Left kidney (tissue), 2 donors: ENCODE results near the gene CRISPLD2. TPM values are rescaled to one million over a fixed set of nuclear protein-coding genes. Genes with fewer than 3 reads are reported as not detected.

ENCODE experiments used
- DNase-seq: peaks from one replicate; pipeline ENCODE4 v3.0.0-alpha.2; 2013
- polyA plus RNA-seq: library from polyadenylated mRNA; unstranded; fragments of 120-200 nt; gene quantifications from one replicate; pipeline ENCODE4 v1.2.1, GENCODE V29; 2013; ENCODE audit not compliant: insufficient read length

Gene CRISPLD2
- polyA plus RNA-seq, 1 donor: 6.1 TPM

DNA sequence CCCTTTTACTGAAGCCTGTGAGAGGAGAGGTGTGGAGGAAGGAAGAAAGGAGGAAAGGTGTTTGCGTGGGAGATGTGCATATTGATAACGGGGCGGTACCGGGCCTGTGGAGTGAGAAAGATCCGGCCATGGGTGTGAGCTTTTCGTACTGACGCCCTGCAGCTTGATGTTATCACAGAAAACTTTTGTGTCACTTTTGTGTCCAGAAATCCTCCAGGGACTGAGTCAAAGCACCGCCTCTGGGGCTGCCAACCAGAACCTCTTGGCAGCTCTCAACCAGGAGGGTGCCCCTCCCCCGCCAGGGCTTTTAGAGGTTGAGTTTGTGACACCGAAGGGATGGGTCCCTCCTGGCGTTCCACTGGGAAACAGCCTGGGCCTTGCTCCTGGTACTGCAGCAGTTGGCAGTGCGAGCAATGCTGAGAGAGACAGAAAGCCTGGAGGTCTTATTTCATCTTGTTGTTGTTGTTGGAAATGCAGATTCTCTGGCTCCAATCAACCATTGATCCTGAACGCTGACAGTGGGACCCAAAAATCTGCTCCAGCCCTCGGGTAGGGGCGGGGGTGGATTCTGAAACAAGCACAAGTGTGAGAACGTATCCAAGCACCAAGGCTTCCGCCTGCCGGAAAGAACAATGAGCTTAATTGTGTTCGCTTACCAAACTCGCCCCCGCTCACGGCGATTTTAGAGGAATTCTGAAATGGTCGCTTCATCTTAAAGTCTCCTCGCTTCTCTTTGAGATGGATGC is 65.0 kb downstream of the CRISPLD2 start:
- no peak for DNase-seq

DNA sequence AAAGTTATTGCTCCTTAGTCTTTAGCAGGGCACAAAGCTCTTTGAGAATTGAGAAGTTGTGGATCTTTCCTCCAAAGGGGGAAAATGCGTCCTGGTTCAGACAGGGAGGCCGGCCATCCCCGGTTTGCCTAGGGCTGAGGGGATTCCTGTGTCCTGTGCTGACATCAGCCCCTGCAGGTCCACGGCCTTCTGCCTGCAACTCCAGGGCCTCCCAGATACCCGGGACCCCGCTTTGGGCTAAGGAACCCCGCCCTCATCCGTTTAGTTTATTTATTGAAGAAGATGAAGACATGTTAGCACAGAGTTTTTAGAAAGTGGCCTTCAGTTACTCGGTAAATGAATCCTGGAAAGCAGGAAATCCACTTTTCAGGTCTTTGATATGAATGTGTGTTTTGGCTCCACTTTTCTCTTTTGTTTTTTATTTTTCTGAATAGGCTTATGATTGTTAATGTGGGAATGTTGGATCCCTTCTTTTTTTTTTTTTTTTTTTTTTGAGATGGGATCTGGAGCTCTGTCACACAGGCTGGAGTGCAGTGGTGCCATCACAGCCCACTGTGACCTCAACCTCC is 65.6 kb downstream of the CRISPLD2 start:
- DNase-seq: no peak

DNA sequence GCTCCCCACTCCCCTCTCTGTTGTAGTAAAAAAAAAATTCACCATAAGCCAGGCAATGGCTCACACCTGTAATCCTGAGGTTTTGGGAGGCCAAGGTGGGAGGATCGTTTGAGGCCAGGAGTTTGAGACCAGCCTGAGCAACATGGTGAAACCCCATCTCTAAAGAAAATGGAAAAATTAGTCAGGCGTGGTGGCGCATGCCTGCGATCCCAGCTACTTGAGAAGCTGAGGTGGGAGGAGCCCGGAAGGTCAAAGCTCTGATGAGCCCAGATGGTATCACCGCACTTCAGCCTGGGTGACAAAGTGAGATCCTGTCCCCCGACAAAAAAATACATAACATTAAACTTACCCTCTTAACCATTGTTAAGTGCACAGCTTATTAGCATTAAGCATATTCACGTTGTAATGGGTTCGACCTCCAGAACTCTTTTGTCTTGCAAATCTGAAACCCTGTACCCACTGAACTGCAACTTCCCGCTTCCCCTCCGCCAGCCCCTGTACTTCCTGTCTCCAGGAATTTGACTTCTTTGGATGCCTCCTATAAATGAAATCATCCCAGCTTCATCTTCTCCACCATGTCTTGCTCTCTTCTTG is 66.8 kb downstream of the CRISPLD2 start:
- DNase-seq: no peak

DNA sequence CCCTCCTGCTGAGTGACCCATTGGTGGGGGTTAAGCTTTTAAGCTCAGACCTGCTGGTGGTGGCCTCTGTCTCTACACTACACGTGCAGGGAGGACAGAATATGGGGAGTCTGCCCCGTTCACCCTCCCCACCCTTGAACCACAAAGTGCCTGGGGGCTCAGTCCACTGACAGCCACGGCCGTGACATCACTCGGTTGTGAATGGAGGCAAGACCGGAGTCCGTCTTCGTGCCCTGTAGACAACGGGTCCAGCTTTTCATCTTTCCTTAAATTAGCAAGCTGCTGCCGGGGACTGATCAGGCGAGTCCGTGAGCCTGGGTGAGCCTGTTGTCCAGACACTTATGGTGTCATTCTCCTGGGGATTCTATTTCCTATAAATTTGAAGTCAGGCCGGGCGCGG is 67.4 kb downstream of the CRISPLD2 start:
- no peak for DNase-seq

DNA sequence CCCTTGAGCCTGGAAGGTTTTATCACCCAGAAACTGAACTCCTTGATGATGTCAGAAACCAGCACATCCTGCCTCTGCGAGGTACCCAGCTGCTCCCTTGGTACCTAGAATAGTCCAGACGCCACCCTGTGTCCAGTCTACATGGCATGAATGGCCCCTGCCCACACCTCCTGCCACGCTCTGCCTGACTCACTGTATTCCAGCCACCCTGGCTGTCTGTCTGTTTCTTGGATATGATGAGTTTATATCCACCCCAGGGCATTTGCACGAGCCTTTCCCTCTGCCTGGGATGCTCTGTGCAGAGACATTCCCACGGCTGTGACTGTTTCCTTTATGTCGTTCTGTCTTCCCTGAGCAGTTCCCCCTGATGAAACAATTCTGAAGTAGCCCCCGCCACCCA is 68.7 kb downstream of the CRISPLD2 start:
- no peak for DNase-seq

DNA sequence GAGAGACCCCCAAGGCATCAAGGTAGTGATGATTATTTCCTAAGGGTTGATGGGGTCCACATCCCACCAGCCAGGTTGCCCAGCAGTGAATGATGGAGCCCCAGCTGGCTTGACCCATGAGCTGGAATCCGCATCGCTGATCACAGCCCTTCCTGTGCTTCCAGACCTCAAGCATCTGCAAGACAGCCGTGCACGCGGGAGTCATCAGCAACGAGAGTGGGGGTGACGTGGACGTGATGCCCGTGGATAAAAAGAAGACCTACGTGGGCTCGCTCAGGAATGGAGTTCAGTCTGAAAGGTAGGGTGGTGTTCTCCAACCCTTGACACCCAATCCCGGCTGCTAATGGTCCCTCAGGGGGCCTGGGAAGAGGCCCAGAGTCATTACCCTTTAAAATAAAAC is 69.3 kb downstream of the CRISPLD2 start:
- no peak for DNase-seq

DNA sequence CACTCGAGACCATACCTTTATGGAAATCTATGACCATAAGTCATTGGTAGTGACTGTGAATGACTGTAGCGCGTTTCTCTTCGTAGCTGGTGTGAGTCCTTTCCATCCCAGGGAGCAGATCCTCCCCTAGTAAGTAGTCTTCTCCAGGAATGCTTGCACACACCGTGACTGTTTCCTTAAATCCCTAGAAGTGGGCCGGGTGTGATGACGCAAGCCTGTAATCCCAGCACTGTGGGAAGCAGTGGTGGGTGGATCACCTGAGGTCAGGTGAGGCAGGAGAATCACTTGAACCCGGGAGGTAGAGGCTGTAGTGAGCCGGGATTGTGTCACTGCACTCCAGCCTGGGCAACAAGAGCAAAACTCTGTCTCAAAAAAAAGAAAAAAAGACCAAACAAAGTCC is 70.6 kb downstream of the CRISPLD2 start:
- DNase-seq: no peak

DNA sequence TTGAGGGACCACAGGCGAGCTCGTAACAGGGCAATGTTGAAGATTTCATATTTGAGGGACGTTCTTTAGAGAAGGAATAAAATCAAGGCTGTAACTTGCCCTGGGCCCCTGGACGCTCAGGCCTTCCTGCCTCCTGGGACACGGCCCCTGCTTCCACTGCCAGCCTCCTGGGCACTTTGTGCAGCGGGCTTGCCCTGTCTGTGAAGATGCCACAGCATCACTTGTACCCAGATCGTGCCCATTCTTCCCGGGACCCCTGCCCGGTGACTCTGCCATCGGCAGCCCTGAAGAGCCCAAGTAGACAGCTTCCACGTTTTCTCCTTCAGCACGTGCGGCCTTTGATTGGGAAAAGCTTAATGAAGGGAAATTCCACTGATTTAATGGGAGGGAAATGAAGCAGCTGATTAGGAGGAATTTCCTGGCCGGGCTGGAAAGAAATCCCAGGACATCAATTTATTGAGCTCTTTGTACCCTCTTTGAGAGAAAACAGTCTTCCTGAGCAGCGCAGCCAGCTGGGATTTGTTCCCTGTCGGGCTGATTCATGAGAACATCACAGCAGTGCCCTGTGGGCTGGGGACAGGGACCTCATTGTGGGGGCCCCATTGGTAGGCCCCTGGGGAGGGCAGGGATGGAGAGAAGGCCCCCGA is 71.5 kb downstream of the CRISPLD2 start:
- DNase-seq: no peak

DNA sequence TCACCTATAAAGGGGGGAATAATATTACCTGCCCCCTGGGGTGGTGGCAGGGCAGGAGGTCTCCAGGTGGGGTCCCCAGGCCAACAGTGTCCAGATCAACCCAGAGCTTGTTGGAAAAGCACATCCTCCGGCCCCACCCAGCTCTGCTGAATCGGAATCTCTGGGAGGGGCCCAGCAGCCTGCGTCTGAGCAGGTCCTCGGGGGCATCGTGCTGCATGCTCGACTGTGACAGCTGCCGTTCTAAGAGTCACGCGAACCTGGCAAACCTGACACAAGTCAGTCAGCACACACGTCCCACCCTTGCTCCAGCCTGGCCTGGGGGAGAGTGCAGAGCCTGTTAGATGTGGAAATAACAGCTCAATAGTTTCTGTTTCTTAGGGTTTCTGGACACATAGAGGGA is 72.3 kb downstream of the CRISPLD2 start:
- no peak for DNase-seq

DNA sequence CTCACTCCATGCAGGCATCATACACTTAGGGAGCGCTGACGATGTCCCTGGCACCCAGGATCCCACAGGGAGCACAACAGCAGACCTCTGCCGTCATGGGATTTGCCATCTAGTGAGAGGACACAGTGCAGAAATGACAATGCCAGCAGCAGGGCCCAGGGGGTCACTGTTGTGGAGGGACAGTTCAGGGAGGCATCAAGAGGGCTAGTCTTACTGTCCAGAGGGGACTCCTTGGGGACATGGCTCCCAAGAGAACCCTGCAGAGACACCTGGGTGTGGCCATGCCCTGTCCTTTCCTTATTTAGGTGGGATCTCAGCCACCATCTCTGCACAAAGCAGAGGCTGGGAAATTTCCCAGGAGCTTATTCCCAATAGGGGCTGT is 73.7 kb downstream of the CRISPLD2 start:
- no peak for DNase-seq

DNA sequence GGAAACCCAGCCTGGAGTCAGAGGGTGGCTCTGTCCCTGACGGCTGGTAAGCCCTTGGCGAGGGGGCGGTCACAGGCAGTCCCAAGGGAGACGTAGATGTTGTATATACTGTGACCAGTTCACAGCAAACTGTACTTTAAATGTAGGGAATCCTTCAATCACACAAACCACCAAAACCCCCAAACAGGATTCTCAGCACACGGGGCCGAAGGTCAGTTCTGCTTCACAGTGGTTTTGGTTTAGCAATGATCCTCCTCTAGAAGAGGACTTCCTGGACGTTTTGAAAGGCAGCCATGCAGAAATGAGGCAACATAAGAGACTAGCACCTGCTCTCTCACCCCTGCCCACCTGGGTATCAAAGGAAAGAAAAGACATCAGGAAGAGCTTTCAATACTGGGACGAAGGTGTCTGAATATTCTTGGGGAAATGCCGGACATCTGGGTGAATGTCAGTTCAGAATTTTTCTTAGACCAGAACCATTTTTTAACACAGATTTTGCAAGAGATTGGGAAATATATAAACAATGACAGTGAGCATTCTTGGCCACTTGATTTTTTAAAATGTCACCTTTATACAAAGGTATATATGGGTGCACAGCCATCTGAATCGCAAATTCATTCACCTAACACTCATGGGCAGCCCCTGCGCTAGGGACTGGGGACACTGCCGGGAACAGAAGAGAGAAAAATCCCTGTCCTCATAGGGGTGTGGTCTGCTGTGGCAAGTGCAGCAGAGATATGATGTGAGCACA is 74.2 kb downstream of the CRISPLD2 start:
- no peak for DNase-seq

DNA sequence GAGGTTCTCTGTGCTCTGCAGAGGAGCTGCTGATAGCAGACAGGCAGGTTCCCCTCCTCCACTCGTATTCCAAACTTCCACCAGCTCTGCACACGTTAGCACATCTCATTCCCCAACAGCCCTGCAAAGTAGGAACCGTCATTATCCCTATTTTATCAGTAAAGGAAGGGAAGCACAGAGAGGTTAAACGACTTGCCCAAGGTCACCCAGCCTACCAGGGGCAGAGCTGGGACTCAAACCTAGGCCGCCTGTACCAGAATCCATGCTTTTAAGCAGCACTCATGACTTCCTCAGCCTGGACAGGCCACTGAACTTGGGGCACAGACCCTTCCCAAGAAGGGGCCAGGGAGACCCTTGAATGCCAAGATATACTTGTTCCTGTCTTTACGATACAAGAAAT is 75.2 kb downstream of the CRISPLD2 start:
- no peak for DNase-seq

DNA sequence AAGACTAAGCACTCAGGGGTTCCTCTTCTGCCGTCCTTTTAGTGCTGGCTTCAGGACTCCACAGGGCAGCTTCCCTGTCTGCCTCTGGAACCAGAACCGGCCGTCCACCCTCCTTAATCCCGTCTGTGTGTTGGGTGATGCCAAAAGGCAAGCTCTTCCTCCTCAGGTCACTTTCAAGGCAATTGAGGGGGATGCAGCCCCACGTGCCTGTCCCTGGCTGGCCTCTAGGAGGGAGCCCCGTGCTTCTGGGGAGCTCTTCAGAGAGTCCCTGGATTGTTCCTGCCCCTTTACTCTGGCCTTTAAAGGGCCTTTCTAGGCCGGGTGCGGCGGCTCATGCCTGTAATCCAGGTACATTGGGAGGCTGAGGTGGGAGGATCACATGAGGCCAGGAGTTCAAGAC is 77.1 kb downstream of the CRISPLD2 start:
- no peak for DNase-seq

DNA sequence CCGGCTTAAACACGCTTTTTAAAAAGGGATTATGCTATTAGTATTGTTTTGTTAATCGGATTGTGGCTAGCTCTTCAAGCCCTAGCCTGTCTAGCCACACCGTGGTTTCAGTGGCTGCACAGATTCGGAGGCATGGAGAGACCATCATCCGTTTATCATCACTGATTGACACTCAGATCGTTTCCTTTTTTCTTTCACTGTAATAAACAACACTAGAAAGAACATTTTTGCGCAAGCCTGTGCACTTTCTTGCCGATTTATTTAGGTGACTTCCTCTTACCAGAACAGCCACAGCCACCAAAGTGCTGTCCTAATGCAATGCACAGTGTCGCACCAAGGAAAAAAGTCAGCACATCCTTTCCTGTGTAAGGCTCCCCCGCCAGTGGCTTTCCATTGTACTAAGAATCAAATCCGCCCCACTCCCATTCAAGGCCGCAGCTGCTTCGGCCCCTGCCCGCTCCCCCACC is 78.2 kb downstream of the CRISPLD2 start:
- DNase-seq: no peak

DNA sequence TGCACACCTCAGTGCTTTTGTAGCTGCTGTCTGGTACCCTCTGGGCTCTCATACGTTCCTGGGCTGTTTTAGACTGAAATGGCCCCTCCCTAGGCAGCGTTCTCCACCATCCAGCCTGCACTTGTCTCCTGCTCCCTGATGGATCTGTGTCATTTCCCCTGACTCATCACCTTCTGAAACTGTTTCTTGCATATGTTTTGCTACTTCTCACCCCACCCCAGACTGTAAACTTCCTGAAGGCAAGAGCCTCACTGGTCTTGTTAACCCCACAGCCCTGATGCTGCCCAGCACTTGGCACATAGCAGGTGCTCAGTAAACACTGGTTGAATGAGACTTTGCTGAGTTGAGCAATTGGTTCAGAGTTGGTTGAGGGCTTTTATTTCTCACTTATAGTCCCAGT is 78.7 kb downstream of the CRISPLD2 start:
- no peak for DNase-seq

DNA sequence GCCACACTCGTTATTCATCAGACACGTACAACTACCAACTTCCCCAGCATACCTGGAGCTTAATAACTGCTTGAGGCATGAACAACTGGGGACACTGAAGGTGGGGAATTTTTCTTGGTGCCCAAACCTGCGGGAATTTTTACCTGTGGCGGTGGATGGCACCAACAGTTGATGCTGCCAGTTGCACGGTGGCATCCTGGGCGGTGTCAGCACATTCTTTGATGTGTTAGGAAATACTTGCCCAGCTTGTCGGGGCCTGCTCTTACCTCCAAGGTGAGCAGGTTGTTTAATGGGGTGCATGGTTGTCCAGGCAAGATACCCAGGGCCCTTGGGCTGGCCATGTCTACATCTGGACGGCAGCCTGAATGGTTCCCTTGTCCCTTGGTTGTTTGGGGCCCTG is 79.6 kb downstream of the CRISPLD2 start:
- DNase-seq: no peak

DNA sequence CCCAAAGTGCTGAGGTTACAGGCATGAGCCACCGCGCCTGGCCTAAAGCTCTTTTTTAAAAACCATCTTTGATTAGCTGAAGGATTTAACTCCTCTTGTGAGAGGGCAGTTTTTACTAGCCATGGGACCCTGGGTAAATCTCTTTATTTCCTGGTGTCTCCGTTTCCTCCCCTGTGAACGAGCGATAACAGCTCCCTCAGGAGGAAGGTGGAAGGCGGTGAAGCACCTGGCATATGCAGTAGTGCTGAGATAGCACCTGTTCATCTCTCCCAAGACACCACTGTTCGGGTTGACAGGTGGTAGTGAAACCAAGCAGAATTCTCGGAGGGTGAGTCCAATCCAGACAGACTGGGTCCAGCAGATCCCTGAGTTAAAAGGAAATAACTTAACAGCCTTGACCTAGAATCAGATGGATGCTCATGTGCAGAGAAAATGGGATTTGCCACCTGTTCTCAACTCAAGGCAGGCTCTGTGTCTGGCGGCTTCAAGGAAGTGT is 86.2 kb downstream of the CRISPLD2 start:
- DNase-seq: no peak

DNA sequence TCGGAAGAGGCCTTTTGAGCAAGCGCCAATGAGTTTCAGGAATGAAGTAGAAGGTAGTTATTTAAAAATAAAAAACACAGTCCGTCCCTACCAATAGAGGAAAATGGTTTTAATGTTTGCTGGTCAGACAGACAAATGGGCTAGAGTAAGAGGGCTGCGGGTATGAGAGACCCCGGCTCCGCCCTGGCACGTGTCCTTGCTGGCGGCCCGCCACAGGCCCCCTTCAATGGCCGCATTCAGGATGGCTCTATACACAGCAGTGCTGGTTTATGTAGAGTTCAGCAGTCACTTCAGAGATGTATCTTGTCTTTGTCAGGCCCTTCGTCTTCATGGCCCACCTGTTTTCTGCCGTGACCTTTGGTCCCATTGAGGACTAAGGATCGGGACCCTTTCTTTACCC is 87.3 kb downstream of the CRISPLD2 start:
- DNase-seq: no peak

DNA sequence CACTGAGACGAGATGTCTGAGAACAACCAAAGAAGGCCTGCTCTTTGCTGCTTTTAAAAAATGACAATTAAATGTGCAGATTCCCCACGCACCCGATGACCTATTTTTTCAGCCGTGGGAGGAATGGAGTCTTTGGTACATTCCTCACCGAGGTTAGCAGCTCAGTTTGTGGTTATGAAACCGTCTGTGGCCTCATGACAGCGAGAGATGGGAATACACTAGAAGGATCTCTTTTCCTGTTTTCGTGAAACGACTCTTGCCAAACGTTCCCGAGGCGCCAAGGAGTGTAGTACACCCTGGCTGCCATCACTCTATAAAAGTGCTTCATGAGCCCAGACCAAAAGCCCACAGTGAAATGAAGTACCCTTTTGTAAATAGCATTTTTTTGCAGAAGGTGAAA is 87.8 kb downstream of the CRISPLD2 start:
- DNase-seq: no peak

DNA sequence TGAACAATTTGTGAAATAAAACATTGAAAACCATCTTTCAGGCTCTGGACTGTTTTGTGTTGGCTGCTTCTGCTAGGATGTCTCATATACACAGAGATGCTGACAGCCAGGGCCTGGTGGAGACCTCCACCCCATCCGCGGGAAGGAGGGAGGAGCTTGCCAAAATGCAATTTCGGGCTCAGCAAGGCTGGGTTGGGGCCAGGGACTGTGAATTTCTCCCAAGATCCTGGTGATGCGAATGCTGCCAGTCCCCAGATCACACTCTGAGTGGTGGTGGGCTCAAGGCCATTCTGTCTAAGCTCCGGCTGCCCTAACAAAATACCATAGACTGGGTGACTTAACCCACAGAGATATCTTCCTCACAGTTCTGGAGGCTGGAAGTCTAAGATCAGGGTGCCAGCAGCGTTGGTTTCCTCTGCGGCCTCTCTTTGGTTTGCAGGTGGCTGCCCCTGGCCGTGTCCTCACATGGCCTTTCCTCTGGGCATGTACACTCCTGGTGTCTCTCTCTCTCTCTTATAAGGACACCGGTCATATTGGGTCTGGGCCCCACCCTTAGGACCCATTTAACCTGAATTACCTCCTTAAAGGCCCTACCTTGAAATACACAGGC is 89.8 kb downstream of the CRISPLD2 start:
- DNase-seq: no peak

DNA sequence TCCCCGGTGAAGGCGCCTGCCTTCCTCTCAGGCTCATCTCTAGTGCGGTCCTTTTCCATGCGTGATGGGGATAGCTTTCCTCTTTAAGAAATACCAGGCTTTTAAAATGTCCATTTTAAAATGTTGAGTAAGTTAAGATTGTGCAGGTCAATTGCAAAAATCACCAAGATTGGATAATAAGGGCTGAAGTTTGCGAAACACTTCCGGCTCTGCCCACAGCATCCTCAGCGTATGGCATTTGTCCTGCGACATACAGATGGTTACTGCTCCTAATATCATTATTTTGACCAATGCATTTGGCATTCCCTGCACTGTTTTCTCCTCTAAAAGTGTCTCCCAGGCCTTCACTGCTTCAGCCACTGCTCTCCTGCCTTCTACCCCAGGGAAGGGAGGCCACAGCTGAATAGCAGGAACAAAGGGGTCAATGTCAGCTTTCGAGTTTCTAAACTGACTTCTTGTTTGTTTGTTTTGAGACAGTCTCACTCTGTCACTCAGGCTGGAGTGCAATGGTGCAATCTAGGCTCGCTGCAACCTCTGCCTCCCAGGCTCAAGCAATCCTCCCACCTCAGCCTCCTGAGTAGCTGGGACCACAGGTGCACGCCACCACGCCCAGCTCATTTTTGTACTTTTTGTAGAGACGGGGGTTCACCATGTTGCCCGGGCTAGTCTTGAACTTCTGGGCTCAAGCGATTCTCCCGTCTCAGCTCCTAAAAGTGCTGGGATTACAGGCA is 91.9 kb downstream of the CRISPLD2 start:
- DNase-seq: no peak
